Mesendoderm (in vitro differentiated cells): Measurements from ENCODE around the gene BCL2.

Experiments
- DNase-seq: peaks from one replicate; pipeline ENCODE4 v3.0.0; 2013
- H2AK5ac ChIP-seq: 2 replicates; pipeline ENCODE4 v1.6.1; 2013; ENCODE audit warnings: low read length, inconsistent platforms
- H2BK120ac ChIP-seq: 2 replicates; pipeline ENCODE4 v1.6.1; 2013; ENCODE audit warnings: low read depth, mild to moderate bottlenecking, low read length, moderate library complexity, mixed read lengths
- H2BK15ac ChIP-seq: replicated peaks from 2 replicates; pipeline ENCODE4 v1.6.1; 2013; ENCODE audit warnings: low read depth, mild to moderate bottlenecking, moderate library complexity
- H2BK5ac ChIP-seq: 2 replicates; pipeline ENCODE4 v1.6.1; 2013; ENCODE audit warnings: low read length, inconsistent platforms
- H3K18ac ChIP-seq: 2 replicates; pipeline ENCODE4 v1.6.1; 2013; ENCODE audit warnings: mild to moderate bottlenecking, low read length, mixed read lengths
- H3K23ac ChIP-seq: one replicate; pipeline ENCODE4 v1.6.1; 2013; ENCODE audit warnings: low read length
- H3K27ac ChIP-seq: 2 replicates; pipeline ENCODE4 v1.5.1; 2013; ENCODE audit warnings: low read depth, mild to moderate bottlenecking, inconsistent platforms, low read length, moderate library complexity
- H3K27me3 ChIP-seq: 2 replicates; pipeline ENCODE4 v1.6.1; 2013; ENCODE audit warnings: low read length, control low read depth, mild to moderate bottlenecking, inconsistent platforms; ENCODE audit not compliant: insufficient read depth, poor library complexity
- H3K36me3 ChIP-seq: 2 replicates; pipeline ENCODE4 v1.6.1; 2013; ENCODE audit warnings: low read length, inconsistent platforms; ENCODE audit not compliant: control insufficient read depth, insufficient read depth
- H3K4ac ChIP-seq: one replicate; pipeline ENCODE4 v1.6.1; 2013; ENCODE audit warnings: low read depth, mild to moderate bottlenecking, low read length, moderate library complexity
- H3K4me1 ChIP-seq: 2 replicates; pipeline ENCODE4 v1.6.1; 2013; ENCODE audit warnings: low read depth, low read length, inconsistent platforms; ENCODE audit not compliant: control insufficient read depth
- H3K4me2 ChIP-seq: 2 replicates; pipeline ENCODE4 v1.6.1; 2013; ENCODE audit warnings: low read length
- H3K4me3 ChIP-seq: 2 replicates; pipeline ENCODE4 v1.5.1; 2013; ENCODE audit warnings: mild to moderate bottlenecking, low read length
- H3K56ac ChIP-seq: one replicate; pipeline ENCODE4 v1.6.1; 2013; ENCODE audit warnings: low read length
- H3K79me1 ChIP-seq: 2 replicates; pipeline ENCODE4 v1.6.1; 2013; ENCODE audit warnings: low read length, inconsistent platforms
- H3K79me2 ChIP-seq: 2 replicates; pipeline ENCODE4 v1.6.1; 2013; ENCODE audit warnings: mild to moderate bottlenecking, low read length; ENCODE audit not compliant: control insufficient read depth, insufficient read depth
- H3K9ac ChIP-seq: 2 replicates; pipeline ENCODE4 v1.6.1; 2013; ENCODE audit warnings: low read length, inconsistent platforms
- H4K5ac ChIP-seq: one replicate; pipeline ENCODE4 v1.6.1; 2013; ENCODE audit warnings: low read length
- H4K8ac ChIP-seq: one replicate; pipeline ENCODE4 v1.6.1; 2013; ENCODE audit warnings: low read depth, mild to moderate bottlenecking, control low read depth, low read length, moderate library complexity
- WGBS: extraction: QIAGEN DNeasy Blood & Tissue Kit; methylation state at CpG from one replicate; pipeline ENCODE4 v1.1.7; 2013; ENCODE audit warnings: low lambda C conversion rate, missing lambda C conversion rate; ENCODE audit not compliant: insufficient coverage; ENCODE audit errors: extremely low coverage; 5-methylcytosine and 5-hydroxymethylcytosine counted together

Gene BCL2

GRCh38 chr18:63213936-63214671 lies 105.5 kb downstream of the BCL2 start:
- Histone ChIP-seq H2BK5ac (no peak overlapping the region), H3K4ac (no peak overlapping the region), H2AK5ac (no peak overlapping the region), H2BK120ac (no peak overlapping the region), H4K5ac (no peak overlapping the region), H3K79me1 (no peaks in the 10 kb centered on the region), H3K27ac (no peak overlapping the region), H3K36me3 (no peaks in the 10 kb centered on the region), H3K4me2 (no peak overlapping the region), H3K23ac (no peak overlapping the region), H3K79me2 (no peaks in the 10 kb centered on the region), H3K9ac (no peak overlapping the region), H3K18ac (no peak overlapping the region), H3K27me3 (no peaks in the 10 kb centered on the region), H4K8ac (no peak overlapping the region), H2BK15ac (no peak overlapping the region), H3K4me1 (peaks cover 3% of the 10 kb centered on the region), H3K56ac (peak overlapping the region; percentile 15), H3K4me3 (no peak overlapping the region)
- no CpG with 5 or more reads among the region's 8 CpGs for WGBS
- peak; percentile 15 for DNase-seq

GRCh38 chr18:63213331-63213900 lies 106.2 kb downstream of the BCL2 start:
- no peak overlapping the region for H2BK120ac ChIP-seq
- H2AK5ac ChIP-seq = no peak overlapping the region
- H2BK5ac ChIP-seq = no peak overlapping the region
- H2BK15ac ChIP-seq = no peak overlapping the region
- H3K4ac ChIP-seq = no peak overlapping the region
- no peak overlapping the region for H3K56ac ChIP-seq
- H3K23ac ChIP-seq = no peak overlapping the region
- no peaks in the 10 kb centered on the region for H3K79me2 ChIP-seq
- no peak overlapping the region for H4K8ac ChIP-seq
- H3K18ac ChIP-seq = no peak overlapping the region
- H4K5ac ChIP-seq = no peak overlapping the region
- no peak overlapping the region for H3K4me2 ChIP-seq
- no peak overlapping the region for H3K9ac ChIP-seq
- no peak overlapping the region for H3K4me3 ChIP-seq
- DNase-seq = peak; percentile 31
- peaks cover 3% of the 10 kb centered on the region for H3K4me1 ChIP-seq
- no peaks in the 10 kb centered on the region for H3K27me3 ChIP-seq
- no CpG with 5 or more reads among the region's 6 CpGs for WGBS
- no peak overlapping the region for H3K27ac ChIP-seq
- no peaks in the 10 kb centered on the region for H3K79me1 ChIP-seq
- no peaks in the 10 kb centered on the region for H3K36me3 ChIP-seq

- Histone ChIP-seq H3K79me2 (no peaks in the 10 kb centered on the region), H2AK5ac (no peak overlapping the region), H2BK5ac (no peak overlapping the region), H3K36me3 (no peaks in the 10 kb centered on the region), H2BK120ac (no peak overlapping the region), H3K27ac (no peak overlapping the region), H3K79me1 (no peaks in the 10 kb centered on the region), H3K23ac (no peak overlapping the region), H4K8ac (no peak overlapping the region), H3K4ac (no peak overlapping the region), H3K4me1 (peaks cover 3% of the 10 kb centered on the region), H3K27me3 (no peaks in the 10 kb centered on the region), H3K4me3 (no peak overlapping the region), H3K56ac (no peak overlapping the region), H3K9ac (no peak overlapping the region), H3K18ac (no peak overlapping the region), H2BK15ac (no peak overlapping the region), H4K5ac (no peak overlapping the region), H3K4me2 (no peak overlapping the region)
- DNase-seq = no peak
- whole genome bisulfite sequencing = no CpG with 5 or more reads among the region's 3 CpGs
Measured at GRCh38 chr18:63210521-63210920, 109.0 kb downstream of the BCL2 start.

- Histone ChIP-seq H4K8ac (no peak overlapping the region), H3K23ac (no peak overlapping the region)
- no CpG with 5 or more reads among the region's 3 CpGs for WGBS
Measured at GRCh38 chr18:63208676-63209075, 110.9 kb downstream of the BCL2 start.

GRCh38 chr18:63207835-63208234 lies 111.7 kb downstream of the BCL2 start:
- DNase-seq = no peak
- Histone ChIP-seq H3K56ac (no peak overlapping the region), H3K4me2 (no peak overlapping the region), H3K9ac (no peak overlapping the region), H3K79me2 (no peaks in the 10 kb centered on the region), H3K4me3 (no peak overlapping the region), H3K4me1 (no peaks in the 10 kb centered on the region), H3K27me3 (no peaks in the 10 kb centered on the region), H3K18ac (no peak overlapping the region), H3K36me3 (no peaks in the 10 kb centered on the region), H2BK5ac (no peak overlapping the region), H2AK5ac (no peak overlapping the region), H3K4ac (no peak overlapping the region), H4K5ac (no peak overlapping the region), H3K23ac (no peak overlapping the region), H2BK120ac (no peak overlapping the region), H3K79me1 (no peaks in the 10 kb centered on the region), H2BK15ac (no peak overlapping the region), H3K27ac (no peak overlapping the region), H4K8ac (no peak overlapping the region)
- WGBS = no CpG with 5 or more reads among the region's 1 CpG

More at GRCh38 chr18:63208676-63209075, 110.9 kb downstream of the BCL2 start:
- H2BK15ac ChIP-seq = no peak overlapping the region
- DNase-seq = no peak
- H3K18ac ChIP-seq = no peak overlapping the region
- no peak overlapping the region for H4K5ac ChIP-seq
- H3K4me1 ChIP-seq = no peaks in the 10 kb centered on the region
- H3K9ac ChIP-seq = no peak overlapping the region
- H2AK5ac ChIP-seq = no peak overlapping the region
- no peak overlapping the region for H2BK120ac ChIP-seq
- no peaks in the 10 kb centered on the region for H3K36me3 ChIP-seq
- H3K4ac ChIP-seq = no peak overlapping the region
- no peak overlapping the region for H3K4me2 ChIP-seq
- no peaks in the 10 kb centered on the region for H3K79me2 ChIP-seq
- H2BK5ac ChIP-seq = no peak overlapping the region
- no peak overlapping the region for H3K4me3 ChIP-seq
- H3K79me1 ChIP-seq = no peaks in the 10 kb centered on the region
- H3K56ac ChIP-seq = no peak overlapping the region
- H3K27ac ChIP-seq = no peak overlapping the region
- no peaks in the 10 kb centered on the region for H3K27me3 ChIP-seq
